HTR-8/SVneo (cell line): ENCODE measurements around the gene ADAT3.

Experiments used
- DNase-seq: peaks from one replicate; pipeline ENCODE4 v3.0.0; 2011; ENCODE audit warnings: low spot score, mixed read lengths; ENCODE audit not compliant: insufficient read length
- FAIRE-seq: peaks from 2 replicates; lab custom pipeline; 2011; peaks lifted over from hg19 to GRCh38; lab: Jason Lieb, UNC

ADAT3 gene

DNA sequence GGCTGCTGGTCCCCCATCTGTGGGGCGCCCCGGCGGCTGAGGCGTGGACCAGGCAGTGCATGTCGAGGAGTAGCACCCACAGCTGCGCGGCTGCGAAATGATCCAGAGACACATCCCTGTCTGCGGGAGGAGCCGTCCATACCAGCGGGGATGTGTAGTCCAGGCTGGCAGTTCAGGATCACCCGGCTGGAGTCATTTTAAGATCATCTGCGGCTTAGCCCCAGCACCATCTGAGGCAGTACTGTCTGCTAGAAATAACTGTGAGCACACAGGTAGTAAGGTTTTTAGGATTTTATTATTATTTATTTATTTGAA lies 3.1 kb downstream of the ADAT3 start:
- FAIRE-seq, result no peak
- DNase-seq, result no peak

DNA sequence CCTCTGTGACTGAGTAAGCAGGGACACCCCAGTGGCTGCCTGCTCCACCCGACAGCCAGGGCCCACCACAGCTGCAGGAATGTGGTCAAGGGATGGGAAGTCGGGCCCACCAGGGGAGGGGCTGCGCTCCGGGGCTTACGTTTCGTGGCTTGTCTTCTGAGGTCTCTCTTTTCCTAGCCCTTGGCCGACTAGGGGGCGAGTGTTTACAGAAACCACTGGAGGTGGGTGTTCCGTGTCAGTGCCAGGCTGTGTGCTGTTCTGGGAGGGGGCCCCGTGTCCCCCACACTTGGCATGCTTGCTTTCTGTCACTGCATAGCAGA lies 4.5 kb downstream of the ADAT3 start:
- DNase-seq, result no peak
- FAIRE-seq, result no peak

DNA sequence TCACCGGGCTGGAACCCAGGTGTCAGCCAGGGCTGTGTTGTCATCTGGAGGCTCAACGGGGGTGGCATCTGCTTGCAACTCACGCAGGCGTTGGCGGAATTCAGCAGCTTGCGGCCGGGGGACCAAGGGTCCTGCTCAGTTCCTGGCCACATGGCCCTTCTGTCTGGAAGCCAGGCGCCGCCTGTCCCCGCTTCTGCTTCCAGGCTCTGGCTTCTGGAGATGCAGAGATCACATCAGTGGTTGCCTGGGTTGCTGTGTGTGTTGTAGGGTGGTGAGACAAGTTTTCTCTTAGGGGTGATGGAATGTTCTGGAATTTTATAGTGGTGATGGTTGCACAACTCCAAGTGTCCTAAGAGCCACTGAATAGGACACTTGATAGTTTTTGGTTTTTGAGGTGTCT lies 5.0 kb downstream of the ADAT3 start:
- FAIRE-seq, result no peak
- DNase-seq, result no peak

DNA sequence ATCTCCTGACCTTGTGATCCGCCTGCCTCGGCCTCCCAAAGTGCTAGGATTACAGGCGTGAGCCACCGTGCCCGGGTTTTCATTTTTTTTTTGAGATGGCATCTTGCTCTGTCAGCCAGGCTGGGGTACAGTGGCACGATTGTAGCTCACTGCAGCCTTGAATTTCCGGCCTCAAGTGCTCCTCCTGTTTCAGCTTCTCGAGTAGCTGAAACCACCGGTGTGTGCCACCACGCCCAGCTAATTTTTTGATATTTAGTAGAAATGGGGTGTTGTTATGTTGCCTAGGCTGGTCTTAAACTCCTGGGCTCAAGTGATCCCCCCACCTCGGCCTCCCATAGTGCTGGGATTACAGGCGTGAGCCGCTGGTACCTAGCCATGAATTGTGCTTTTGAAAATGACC lies 5.9 kb downstream of the ADAT3 start:
- no peak for DNase-seq
- FAIRE-seq, result no peak

- no peak for FAIRE-seq
- no peak for DNase-seq
Observed at GRCh38 chr19:1911995-1912394, 6.8 kb downstream of the ADAT3 start.

GRCh38 chr19:1912760-1913505 lies 7.7 kb downstream of the ADAT3 start:
- FAIRE-seq, result no peak

DNA sequence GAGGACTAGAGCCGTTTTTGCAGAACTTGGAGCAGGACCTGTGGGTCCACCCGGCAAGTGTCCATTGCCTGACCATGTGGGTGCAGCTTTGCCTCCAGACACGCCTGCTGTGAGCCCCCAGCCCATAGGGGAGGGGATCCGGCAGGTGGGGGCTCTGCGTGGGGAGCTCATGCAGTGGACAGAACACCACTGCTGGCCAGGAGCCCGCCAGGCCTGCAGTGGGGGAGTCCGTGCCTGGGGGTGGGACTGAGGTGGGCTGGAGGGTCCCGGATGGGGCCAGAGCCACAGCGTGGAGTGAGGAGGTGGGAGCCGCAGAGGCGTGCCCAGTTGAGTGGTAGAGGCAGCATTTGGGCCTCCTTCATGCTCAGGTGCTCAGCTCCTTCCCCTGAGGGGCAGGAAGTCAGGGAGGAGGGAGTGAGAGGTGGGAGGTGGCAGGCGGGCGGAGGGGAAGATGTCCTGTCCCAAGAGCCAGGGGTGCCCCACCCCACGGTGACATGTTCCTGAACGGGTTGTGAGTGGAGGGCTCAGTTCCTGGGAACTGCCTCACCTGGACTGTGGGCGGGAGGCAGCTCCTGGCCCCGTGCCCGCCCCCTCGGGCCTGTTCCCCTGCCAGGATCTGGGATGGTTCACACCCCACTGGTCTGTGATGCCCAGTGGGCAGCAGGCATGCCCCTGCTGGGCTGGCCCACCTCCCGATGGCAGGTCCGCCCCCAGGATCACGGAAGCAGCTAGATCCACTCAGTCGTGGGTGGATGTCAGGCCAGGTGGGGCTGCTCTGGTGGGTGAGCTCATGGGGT lies 8.8 kb downstream of the ADAT3 start:
- DNase-seq (no peak), FAIRE-seq (no peak)

More at GRCh38 chr19:1912760-1913505, 7.7 kb downstream of the ADAT3 start:
- no peak for DNase-seq

DNA sequence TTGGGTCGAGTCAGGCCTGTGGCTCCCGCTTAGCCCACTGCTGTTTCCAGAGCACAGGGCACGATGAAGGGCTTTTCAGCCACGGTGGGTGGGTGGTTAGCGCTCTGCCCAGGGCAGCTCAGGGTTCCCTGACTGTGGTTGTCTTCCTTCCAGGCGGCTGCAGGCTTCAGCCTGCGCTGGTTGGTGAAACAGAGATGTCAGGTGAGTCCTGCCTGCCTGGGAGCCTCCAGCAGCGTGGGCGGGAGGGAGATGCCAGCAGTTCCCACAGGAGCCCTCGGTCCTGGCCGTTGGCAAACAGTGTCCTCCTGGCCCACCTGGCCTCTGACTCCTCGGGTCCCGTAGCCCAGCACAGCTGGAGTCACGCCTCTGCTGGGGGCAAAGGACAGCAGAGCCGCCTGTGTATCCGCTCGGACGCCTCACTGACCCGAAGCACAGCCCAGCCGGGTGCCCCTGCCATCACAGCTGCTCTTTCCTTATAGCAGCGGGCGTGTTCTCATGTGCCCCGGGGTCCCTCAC lies 9.7 kb downstream of the ADAT3 start:
- no peak for FAIRE-seq
- DNase-seq, result no peak

- no peak for FAIRE-seq
Observed at GRCh38 chr19:1917146-1917545, 11.9 kb downstream of the ADAT3 start.

GRCh38 chr19:1917926-1918325 lies 12.7 kb downstream of the ADAT3 start:
- no peak for FAIRE-seq

More at GRCh38 chr19:1917146-1917545, 11.9 kb downstream of the ADAT3 start:
- no peak for DNase-seq

GRCh38 chr19:1918975-1919374 lies 13.8 kb downstream of the ADAT3 start:
- FAIRE-seq, result no peak

More at GRCh38 chr19:1917926-1918325, 12.7 kb downstream of the ADAT3 start:
- DNase-seq, result no peak

DNA sequence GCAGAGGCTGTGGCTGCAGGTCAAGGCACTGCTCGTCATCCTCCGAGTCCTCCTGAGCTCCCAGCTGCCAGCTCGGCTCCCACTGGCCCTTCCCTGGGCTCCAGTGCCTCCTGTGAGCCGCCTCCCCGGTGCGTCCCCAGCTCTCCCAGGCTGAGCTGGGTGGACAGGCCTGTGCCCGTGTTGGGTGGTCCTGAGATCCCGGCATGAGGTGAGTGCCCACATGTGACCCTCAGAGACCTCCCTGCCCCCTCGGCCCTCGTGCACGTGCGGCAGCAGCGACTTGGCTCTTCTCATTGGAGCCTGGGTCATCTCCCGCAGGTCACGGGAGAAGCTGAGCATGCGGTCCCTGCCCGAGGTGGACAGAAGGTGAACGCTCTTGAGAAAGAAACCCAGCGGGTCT lies 15.4 kb downstream of the ADAT3 start:
- no peak for FAIRE-seq
- no peak for DNase-seq

More at GRCh38 chr19:1918975-1919374, 13.8 kb downstream of the ADAT3 start:
- DNase-seq, result no peak

- no peak for FAIRE-seq
- no peak for DNase-seq
Observed at GRCh38 chr19:1921326-1921725, 16.1 kb downstream of the ADAT3 start.

DNA sequence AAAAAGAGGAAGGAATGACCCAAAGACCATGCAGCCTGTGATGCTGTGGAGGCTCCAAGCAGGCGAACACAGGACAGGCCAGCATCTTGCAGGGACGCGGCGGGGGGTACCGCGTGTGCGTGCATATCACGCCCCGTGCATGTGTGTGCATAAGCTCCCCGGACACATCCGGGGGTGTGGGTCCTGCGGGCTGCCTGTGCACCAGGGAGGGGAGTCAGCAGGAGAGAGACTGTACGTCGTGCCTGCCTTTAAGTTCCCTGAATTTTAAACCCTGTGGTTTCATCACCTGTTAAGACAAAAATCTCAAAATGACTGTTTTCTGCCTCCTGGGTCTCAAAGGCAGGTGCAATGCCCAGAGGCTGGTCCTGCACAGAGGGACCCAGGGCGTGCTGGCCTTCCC lies 16.6 kb downstream of the ADAT3 start:
- DNase-seq (no peak), FAIRE-seq (no peak)

DNA sequence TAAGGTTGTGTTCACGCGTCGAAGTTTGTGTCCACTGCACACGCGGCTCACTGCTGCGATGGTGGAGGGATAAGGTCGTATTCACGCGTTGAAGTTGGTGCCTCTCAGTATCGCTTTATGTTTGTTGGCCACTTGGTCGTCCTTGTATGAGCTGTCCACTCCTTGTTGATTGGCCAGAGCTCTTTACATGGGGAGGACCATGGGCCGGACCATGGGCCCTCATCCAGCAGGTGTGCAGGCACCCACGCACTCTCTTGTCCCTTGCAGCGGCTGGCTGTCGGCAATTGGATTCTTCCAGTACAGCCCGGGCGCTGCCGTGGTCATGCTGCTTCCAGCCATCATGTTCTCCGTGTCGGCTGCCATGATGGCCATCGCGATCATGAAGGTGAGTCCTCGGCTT lies 17.6 kb downstream of the ADAT3 start:
- no peak for FAIRE-seq

GRCh38 chr19:1923319-1923718 lies 18.1 kb downstream of the ADAT3 start:
- DNase-seq, result no peak
- no peak for FAIRE-seq

More for the DNA sequence above, 17.6 kb downstream of the ADAT3 start:
- no peak for DNase-seq

GRCh38 chr19:1924320-1924961 lies 19.2 kb downstream of the ADAT3 start:
- DNase-seq (no peak), FAIRE-seq (no peak)

DNA sequence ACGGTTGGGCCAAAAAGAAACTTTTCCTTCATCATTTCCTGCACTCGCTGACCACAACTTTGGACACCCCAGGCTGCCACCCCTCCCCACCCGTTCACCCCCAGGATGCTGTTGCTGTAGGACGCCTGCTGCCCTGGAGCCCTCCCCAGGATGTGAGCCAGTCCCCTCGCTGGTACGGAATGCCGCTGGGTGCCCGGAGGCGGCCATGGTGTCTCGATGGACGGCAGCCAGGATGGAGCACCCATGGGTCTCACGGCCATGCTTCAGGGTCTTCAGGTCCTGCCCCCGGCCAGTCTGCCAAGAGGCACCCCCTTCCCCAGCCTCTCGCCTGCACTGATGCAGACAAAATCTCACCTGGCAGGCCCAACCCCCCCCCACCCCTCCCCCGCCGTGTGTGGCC lies 20.3 kb downstream of the ADAT3 start:
- DNase-seq (no peak), FAIRE-seq (no peak)

GRCh38 chr19:1929021-1929742 lies 24.0 kb downstream of the ADAT3 start:
- no peak for FAIRE-seq
- DNase-seq, result peak; percentile 87

GRCh38 chr19:1931445-1931844 lies 26.2 kb downstream of the ADAT3 start:
- no peak for DNase-seq
- FAIRE-seq, result no peak
